T-helper 2 cell (primary cell): ENCODE data around the gene MAGEB6B.
"Not testable (repeated sequence)": the region's sequence is repeated elsewhere in the genome, so short reads cannot be mapped to it uniquely, and the experiment has no call there.

Source experiments
- DNase-seq, 5 experiments: peaks; one replicate each; pipeline versions ENCODE4 v3.0.0 to v3.0.0-alpha.2; 2012 to 2022
- total RNA-seq, 2 donors: gene quantifications; one replicate each; lab custom pipeline; 2026; lab: John Stamatoyannopoulos, UW

Gene MAGEB6B
- total RNA-seq, result 0 reads per million in 2 donors

- no peak for DNase-seq
Observed at GRCh38 chrX:26160301-26160700, at the start of gene MAGEB6B. Gene MAGEB6B (plus strand): TSS chrX:26160601. CDS start chrX:26160601, 0 bp downstream.

GRCh38 chrX:26138274-26138673 is 22.1 kb upstream of the MAGEB6B start, which contains the start of gene MAGEB18:
Gene MAGEB18 (plus strand): TSS chrX:26138343. CDS start chrX:26138986, 643 bp downstream.
- no peak for DNase-seq

GRCh38 chrX:26146024-26146423 is 14.4 kb upstream of the MAGEB6B start:
- no peak for DNase-seq

GRCh38 chrX:26192204-26192603 is 31.8 kb downstream of the MAGEB6B start, which contains the start of gene MAGEB6:
Gene MAGEB6 (plus strand): TSS chrX:26192440. CDS start chrX:26193847, 1,407 bp downstream.
- no peak for DNase-seq

GRCh38 chrX:26203561-26203960 is 43.2 kb downstream of the MAGEB6B start:
- DNase-seq, result no peak

- DNase-seq, result not testable (repeated sequence)
Observed at GRCh38 chrX:26204717-26205116, 44.3 kb downstream of the MAGEB6B start.

GRCh38 chrX:26208012-26208411 is 47.6 kb downstream of the MAGEB6B start:
- no peak for DNase-seq
